ENCODE results near the gene CLIP2.
A peak's percentile ranks its signal among the peaks of the same experiment; 100 is the strongest.
"Not testable (repeated sequence)": the region's sequence is repeated elsewhere in the genome, so short reads cannot be mapped to it uniquely, and the experiment has no call there.

Gene CLIP2

DNA sequence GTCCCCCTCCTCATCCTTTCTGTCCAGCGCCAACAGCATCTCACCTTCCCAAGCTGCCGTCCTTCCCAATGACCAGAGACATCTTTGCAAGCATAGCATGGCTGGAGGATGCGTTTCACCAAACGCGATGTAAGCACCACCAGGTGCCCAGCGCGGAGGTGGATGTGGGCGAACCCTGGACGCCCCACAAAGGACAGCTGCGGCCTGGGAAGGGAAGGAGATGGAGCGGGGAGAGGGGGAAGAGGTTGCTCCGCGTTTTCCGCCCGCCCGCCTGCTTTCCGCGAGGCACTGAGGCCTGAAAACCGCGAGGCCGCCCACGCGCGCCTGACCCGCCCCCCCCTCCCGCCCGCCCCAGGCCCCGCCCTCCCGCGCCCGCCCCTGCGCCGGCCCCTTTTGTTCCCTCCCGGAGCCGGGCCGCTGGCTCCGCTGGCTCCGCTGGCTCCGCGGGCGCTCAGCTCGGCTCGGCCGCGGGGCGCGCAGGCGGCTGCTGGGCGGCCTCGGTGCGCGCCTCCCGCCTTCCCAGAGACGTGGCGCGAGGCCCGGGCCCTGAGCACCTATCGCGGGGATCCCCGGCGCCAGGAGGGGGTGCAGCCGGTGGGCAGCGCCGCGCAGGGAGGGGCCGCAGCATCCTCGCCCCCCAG, at the start of gene CLIP2:
Gene CLIP2 (plus strand): TSS at position 390 of the 641 bp plus-strand sequence. CDS start 28,140 bp downstream, outside the sequence.
- H3K9me3 ChIP-seq (ENCODE audit: control insufficient read depth in 5 of 5, low read length in 5 of 5) = no peaks in the 10 kb centered on the region
- H3K4me1 ChIP-seq (ENCODE audit: control insufficient read depth in 5 of 5, insufficient read depth in 5 of 5, low read length in 5 of 5) = peaks cover 4 to 46% (median 33%) of the 10 kb centered on the region in 5 donors
- H3K4me3 ChIP-seq (ENCODE audit: low read depth in 1 of 5, low read length in 5 of 5) = peak within 1 kb of the TSS; percentile 59 to 76 (median 67)
- no peaks in the 10 kb centered on the region for H3K36me3 ChIP-seq (ENCODE audit: control insufficient read depth in 5 of 5, insufficient read depth in 5 of 5, low read length in 5 of 5)
- no peak within 1 kb of the TSS for H3K27ac ChIP-seq (ENCODE audit: low read depth, low read length)
- peak within 1 kb of the TSS in 4 of 5 donors; percentile 48 to 79 (median 72) for H3K9ac ChIP-seq (ENCODE audit: low read length in 5 of 5)
- peaks cover 0 to 7% (median 0%) of the 10 kb centered on the region in 5 donors for H3K27me3 ChIP-seq (ENCODE audit: control insufficient read depth in 5 of 5, insufficient read depth in 4 of 5, low read length in 5 of 5)

DNA sequence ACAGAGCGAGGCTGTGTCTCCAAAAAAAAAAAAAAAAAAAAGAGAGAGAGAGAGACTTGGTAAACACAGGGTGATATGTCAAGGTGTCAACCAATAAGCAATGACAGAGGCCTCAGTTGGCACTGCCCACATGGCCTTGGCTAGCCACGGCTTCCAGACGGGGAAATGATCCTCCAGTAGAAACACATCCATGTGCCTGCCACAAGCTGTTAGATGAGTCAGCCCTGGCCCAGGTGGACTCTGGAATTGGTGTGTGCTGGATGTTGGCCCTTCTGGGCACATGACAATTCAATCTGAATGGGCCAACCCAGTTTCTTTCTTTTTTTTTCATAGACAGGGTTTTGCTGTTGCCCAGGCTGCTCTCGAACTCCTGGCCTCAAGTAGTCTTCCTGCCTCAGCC, 48.7 kb upstream of the CLIP2 start:
- H3K4me1 ChIP-seq (ENCODE audit: control insufficient read depth in 5 of 5, insufficient read depth in 5 of 5, low read length in 5 of 5) = peaks cover 0 to 22% (median 7%) of the 10 kb centered on the region in 5 donors
- no peak overlapping the region for H3K27ac ChIP-seq (ENCODE audit: low read depth, low read length)
- no peaks in the 10 kb centered on the region for H3K27me3 ChIP-seq (ENCODE audit: control insufficient read depth in 5 of 5, insufficient read depth in 4 of 5, low read length in 5 of 5)
- H3K9ac ChIP-seq (ENCODE audit: low read length in 5 of 5) = no peak overlapping the region
- no peaks in the 10 kb centered on the region for H3K9me3 ChIP-seq (ENCODE audit: control insufficient read depth in 5 of 5, low read length in 5 of 5)
- H3K4me3 ChIP-seq (ENCODE audit: low read depth in 1 of 5, low read length in 5 of 5) = no peak overlapping the region
- peaks cover 0 to 81% (median 56%) of the 10 kb centered on the region in 5 donors for H3K36me3 ChIP-seq (ENCODE audit: control insufficient read depth in 5 of 5, insufficient read depth in 5 of 5, low read length in 5 of 5)

DNA sequence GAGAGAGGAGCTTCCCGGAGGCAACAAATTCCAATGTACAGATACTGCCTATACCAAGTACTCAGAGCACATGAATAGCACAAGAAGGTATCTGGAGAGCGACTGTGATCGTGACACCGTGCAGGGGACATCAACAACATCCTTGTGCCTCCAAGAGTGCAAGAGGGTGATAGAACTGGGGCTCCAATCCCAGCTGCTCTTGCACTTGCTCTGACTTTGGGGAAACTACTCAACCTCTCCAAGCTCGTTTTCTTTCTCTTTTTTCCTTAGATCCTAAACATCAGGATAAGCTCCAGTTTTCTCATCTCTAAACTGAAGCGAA, 47.1 kb upstream of the CLIP2 start:
- Histone ChIP-seq H3K27me3 (ENCODE audit: control insufficient read depth in 5 of 5, insufficient read depth in 4 of 5, low read length in 5 of 5) (no peaks in the 10 kb centered on the region), H3K9me3 (ENCODE audit: control insufficient read depth in 5 of 5, low read length in 5 of 5) (no peaks in the 10 kb centered on the region), H3K36me3 (ENCODE audit: control insufficient read depth in 5 of 5, insufficient read depth in 5 of 5, low read length in 5 of 5) (peaks cover 3 to 72% (median 47%) of the 10 kb centered on the region in 5 donors), H3K4me3 (ENCODE audit: low read depth in 1 of 5, low read length in 5 of 5) (no peak overlapping the region), H3K4me1 (ENCODE audit: control insufficient read depth in 5 of 5, insufficient read depth in 5 of 5, low read length in 5 of 5) (peaks cover 0 to 22% (median 7%) of the 10 kb centered on the region in 5 donors), H3K9ac (ENCODE audit: low read length in 5 of 5) (peak overlapping the region in 1 of 5 donors; percentile 2), H3K27ac (ENCODE audit: low read depth, low read length) (no peak overlapping the region)

DNA sequence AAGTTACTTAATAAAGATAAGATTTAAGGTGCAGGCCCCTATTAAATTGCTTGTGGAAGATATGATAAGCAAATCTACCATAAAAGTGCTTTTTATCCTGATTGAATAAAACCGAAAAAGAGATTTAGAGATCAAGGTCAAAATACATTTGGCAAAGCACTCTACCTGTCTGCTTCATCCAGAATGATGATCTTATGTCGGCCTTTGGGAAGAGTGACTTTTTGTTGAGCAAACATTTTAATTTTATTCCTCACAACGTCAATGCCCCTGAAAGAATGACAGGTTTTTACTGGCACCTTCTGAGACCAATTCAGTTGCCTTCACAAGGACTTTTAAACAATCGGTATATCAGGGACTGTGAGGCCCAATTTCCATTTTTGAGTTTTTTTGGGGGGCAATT, 42.7 kb upstream of the CLIP2 start:
- Histone ChIP-seq H3K4me3 (ENCODE audit: low read depth in 1 of 5, low read length in 5 of 5) (no peak overlapping the region), H3K27ac (ENCODE audit: low read depth, low read length) (no peak overlapping the region), H3K9ac (ENCODE audit: low read length in 5 of 5) (no peak overlapping the region), H3K36me3 (ENCODE audit: control insufficient read depth in 5 of 5, insufficient read depth in 5 of 5, low read length in 5 of 5) (peaks cover 3 to 68% (median 42%) of the 10 kb centered on the region in 5 donors), H3K9me3 (ENCODE audit: control insufficient read depth in 5 of 5, low read length in 5 of 5) (no peaks in the 10 kb centered on the region), H3K27me3 (ENCODE audit: control insufficient read depth in 5 of 5, insufficient read depth in 4 of 5, low read length in 5 of 5) (no peaks in the 10 kb centered on the region), H3K4me1 (ENCODE audit: control insufficient read depth in 5 of 5, insufficient read depth in 5 of 5, low read length in 5 of 5) (peaks cover 0 to 8% (median under 1%) of the 10 kb centered on the region in 5 donors)

DNA sequence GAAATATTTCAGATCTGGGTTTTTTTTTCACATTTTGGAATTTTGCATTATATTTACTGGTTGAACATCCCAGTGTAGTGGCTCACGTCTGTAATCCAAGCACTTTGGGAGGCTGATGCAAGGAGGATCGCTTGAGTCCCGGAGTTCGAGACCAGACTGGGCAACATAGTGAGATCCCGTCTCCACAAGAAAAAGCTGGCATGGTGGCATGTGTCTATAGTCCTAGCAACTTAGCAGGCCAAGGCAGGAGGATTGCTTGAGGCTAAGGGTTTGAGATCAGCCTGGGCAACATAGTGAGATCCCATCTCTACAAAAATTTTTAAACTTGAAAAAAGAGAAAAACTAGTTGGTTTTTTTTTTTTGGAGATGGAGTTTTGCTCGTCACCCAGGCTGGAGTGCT, 41.1 kb upstream of the CLIP2 start:
- peaks cover 3 to 54% (median 33%) of the 10 kb centered on the region in 5 donors for H3K36me3 ChIP-seq (ENCODE audit: control insufficient read depth in 5 of 5, insufficient read depth in 5 of 5, low read length in 5 of 5)

DNA sequence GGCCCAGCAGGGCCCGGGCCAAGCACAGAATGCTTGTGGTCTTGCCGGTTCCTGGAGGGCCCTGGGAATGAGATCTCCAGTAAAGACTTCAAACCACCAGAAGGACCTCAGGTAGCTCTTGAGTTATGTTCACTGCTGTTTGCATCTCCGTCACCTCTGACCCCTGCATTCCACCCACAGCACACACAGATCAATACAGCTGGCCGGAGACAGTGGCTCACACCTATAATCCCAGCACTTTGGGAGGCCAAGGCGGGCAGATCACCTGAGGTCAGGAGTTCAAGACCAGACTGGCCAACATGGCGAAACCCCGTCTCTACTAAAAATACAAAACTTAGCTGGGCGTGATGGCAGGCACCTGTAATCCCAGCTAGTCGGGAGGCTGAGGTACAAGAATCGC, 40.1 kb upstream of the CLIP2 start:
- H3K27me3 ChIP-seq (ENCODE audit: control insufficient read depth in 5 of 5, insufficient read depth in 4 of 5, low read length in 5 of 5); H3K9ac ChIP-seq (ENCODE audit: low read length in 5 of 5); H3K27ac ChIP-seq (ENCODE audit: low read depth, low read length); H3K9me3 ChIP-seq (ENCODE audit: control insufficient read depth in 5 of 5, low read length in 5 of 5); H3K4me3 ChIP-seq (ENCODE audit: low read depth in 1 of 5, low read length in 5 of 5): not testable (repeated sequence)
- H3K36me3 ChIP-seq (ENCODE audit: control insufficient read depth in 5 of 5, insufficient read depth in 5 of 5, low read length in 5 of 5) = peaks cover 3 to 51% (median 31%) of the 10 kb centered on the region in 5 donors
- H3K4me1 ChIP-seq (ENCODE audit: control insufficient read depth in 5 of 5, insufficient read depth in 5 of 5, low read length in 5 of 5) = peaks cover 0 to 11% (median 8%) of the 10 kb centered on the region in 5 donors

More for the DNA sequence above, 41.1 kb upstream of the CLIP2 start:
- H3K4me1 ChIP-seq (ENCODE audit: control insufficient read depth in 5 of 5, insufficient read depth in 5 of 5, low read length in 5 of 5) = peaks cover 0 to 3% (median under 1%) of the 10 kb centered on the region in 5 donors
- no peak overlapping the region for H3K9ac ChIP-seq (ENCODE audit: low read length in 5 of 5)
- H3K27ac ChIP-seq (ENCODE audit: low read depth, low read length) = no peak overlapping the region
- no peaks in the 10 kb centered on the region for H3K9me3 ChIP-seq (ENCODE audit: control insufficient read depth in 5 of 5, low read length in 5 of 5)
- no peak overlapping the region for H3K4me3 ChIP-seq (ENCODE audit: low read depth in 1 of 5, low read length in 5 of 5)
- no peaks in the 10 kb centered on the region for H3K27me3 ChIP-seq (ENCODE audit: control insufficient read depth in 5 of 5, insufficient read depth in 4 of 5, low read length in 5 of 5)

DNA sequence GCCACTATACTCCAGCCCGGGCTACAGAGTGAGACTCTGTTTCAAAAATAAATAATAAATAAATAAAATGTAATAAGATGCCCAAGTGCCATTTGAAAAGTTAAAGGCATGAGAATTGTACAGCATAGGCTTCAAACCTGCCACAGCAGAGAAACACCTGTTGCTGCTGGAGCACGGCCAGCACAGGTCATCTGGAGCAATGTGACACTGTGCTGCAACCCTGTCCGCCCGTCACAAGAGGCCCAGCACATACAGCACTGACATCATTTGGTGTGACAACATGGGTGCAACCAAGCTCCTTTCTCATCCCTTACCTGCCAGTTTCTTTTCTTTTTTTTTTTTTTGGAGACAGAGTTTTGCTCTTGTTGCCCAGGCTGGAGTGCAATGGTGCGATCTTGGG, 36.3 kb upstream of the CLIP2 start:
- Histone ChIP-seq H3K27me3 (ENCODE audit: control insufficient read depth in 5 of 5, insufficient read depth in 4 of 5, low read length in 5 of 5) (no peaks in the 10 kb centered on the region), H3K4me1 (ENCODE audit: control insufficient read depth in 5 of 5, insufficient read depth in 5 of 5, low read length in 5 of 5) (peaks cover 0 to 38% (median 27%) of the 10 kb centered on the region in 5 donors), H3K36me3 (ENCODE audit: control insufficient read depth in 5 of 5, insufficient read depth in 5 of 5, low read length in 5 of 5) (peaks cover 0 to 32% (median 24%) of the 10 kb centered on the region in 5 donors), H3K4me3 (ENCODE audit: low read depth in 1 of 5, low read length in 5 of 5) (no peak overlapping the region), H3K9ac (ENCODE audit: low read length in 5 of 5) (peak overlapping the region in 1 of 5 donors; percentile 26), H3K9me3 (ENCODE audit: control insufficient read depth in 5 of 5, low read length in 5 of 5) (no peaks in the 10 kb centered on the region), H3K27ac (ENCODE audit: low read depth, low read length) (no peak overlapping the region)

DNA sequence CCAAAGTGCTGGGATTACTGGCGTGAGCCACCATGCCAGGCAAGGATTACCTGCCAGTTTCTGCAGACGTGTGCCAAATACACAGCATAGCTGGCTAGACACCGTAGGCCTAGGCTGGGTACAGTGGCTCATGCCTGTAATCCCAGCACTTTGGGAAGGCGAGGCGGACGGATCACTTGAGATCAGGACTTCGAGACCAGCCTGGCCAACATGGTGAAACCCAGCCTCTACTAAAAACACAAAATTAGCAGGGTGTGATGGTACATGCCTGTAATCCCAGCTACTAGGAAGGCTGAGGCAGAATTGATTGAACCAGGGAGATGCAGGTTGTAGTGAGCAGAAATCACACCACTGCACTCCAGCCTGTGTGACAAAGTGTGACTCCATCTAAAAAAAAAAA, 35.9 kb upstream of the CLIP2 start:
- H3K27ac ChIP-seq (ENCODE audit: low read depth, low read length) = no peak overlapping the region
- H3K9ac ChIP-seq (ENCODE audit: low read length in 5 of 5) = peak overlapping the region in 4 of 5 donors; percentile 70 to 97 (median 94)
- no peaks in the 10 kb centered on the region for H3K27me3 ChIP-seq (ENCODE audit: control insufficient read depth in 5 of 5, insufficient read depth in 4 of 5, low read length in 5 of 5)
- H3K36me3 ChIP-seq (ENCODE audit: control insufficient read depth in 5 of 5, insufficient read depth in 5 of 5, low read length in 5 of 5) = peaks cover 0 to 27% (median 20%) of the 10 kb centered on the region in 5 donors
- no peaks in the 10 kb centered on the region for H3K9me3 ChIP-seq (ENCODE audit: control insufficient read depth in 5 of 5, low read length in 5 of 5)
- H3K4me3 ChIP-seq (ENCODE audit: low read depth in 1 of 5, low read length in 5 of 5) = peak overlapping the region in 4 of 5 donors; percentile 51 to 88 (median 85)
- H3K4me1 ChIP-seq (ENCODE audit: control insufficient read depth in 5 of 5, insufficient read depth in 5 of 5, low read length in 5 of 5) = peaks cover 0 to 38% (median 27%) of the 10 kb centered on the region in 5 donors

DNA sequence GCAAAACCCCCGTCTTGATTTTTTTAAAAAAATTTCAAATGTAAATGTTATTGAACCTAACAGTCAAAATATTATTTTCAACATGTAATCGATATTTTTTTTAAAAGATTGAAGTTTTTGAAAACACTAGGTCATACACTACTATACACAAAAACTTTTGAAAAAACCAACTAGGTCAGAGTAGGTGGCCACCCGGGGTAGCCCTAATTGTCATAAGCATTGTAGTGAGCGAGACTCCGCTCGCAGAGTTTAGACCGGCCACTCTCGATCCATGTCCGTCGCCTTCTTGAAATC, 35.4 kb upstream of the CLIP2 start:
- H3K4me3 ChIP-seq (ENCODE audit: low read depth in 1 of 5, low read length in 5 of 5) = peak overlapping the region; percentile 71 to 92 (median 86)
- peak overlapping the region; percentile 16 to 97 (median 93) for H3K9ac ChIP-seq (ENCODE audit: low read length in 5 of 5)
- H3K9me3 ChIP-seq (ENCODE audit: control insufficient read depth in 5 of 5, low read length in 5 of 5) = no peaks in the 10 kb centered on the region
- peaks cover 0 to 38% (median 27%) of the 10 kb centered on the region in 5 donors for H3K4me1 ChIP-seq (ENCODE audit: control insufficient read depth in 5 of 5, insufficient read depth in 5 of 5, low read length in 5 of 5)
- no peaks in the 10 kb centered on the region for H3K27me3 ChIP-seq (ENCODE audit: control insufficient read depth in 5 of 5, insufficient read depth in 4 of 5, low read length in 5 of 5)
- H3K27ac ChIP-seq (ENCODE audit: low read depth, low read length) = peak overlapping the region; percentile 94
- peaks cover 0 to 23% (median 18%) of the 10 kb centered on the region in 5 donors for H3K36me3 ChIP-seq (ENCODE audit: control insufficient read depth in 5 of 5, insufficient read depth in 5 of 5, low read length in 5 of 5)

DNA sequence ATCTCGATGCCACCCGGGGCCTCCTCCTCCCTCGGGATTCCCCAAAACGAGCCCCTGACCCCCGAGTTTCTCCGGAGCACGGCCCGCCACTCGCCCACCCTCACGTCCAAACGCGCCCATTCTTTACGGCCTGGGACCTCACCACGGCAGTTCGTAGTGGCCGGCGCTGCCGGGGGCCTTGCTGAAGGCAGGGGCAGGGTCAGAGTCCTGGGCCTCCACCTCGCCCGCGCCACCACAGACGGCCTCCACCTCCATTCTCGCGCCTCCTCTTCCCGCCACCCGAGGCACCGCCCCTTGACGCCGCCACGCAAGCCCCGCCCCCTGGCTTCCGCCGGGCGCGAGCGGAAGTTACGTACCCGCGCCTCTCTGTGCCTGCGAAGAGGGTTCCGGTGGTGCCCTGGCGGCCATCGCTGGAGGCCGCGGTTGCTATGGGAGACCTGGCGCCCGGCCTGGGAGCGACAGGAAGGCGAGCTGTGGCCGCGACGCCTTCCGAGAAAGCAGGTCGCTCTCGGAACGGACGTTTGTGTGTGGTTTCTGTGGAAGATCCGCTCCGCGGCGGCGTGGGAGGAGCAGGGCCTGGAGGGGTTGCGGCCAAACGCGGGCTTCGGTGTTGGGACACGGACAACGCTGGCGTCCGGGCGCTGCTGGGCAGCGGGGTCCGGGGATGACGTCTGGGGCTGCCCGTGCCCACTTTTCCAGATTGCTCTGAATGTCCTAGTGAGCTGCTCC, 34.9 kb upstream of the CLIP2 start, which contains the start of gene RFC2:
Gene RFC2 (minus strand): TSS at position 271 of the 729 bp plus-strand sequence. CDS start 16 bp downstream, at position 255.
- no peaks in the 10 kb centered on the region for H3K9me3 ChIP-seq (ENCODE audit: control insufficient read depth in 5 of 5, low read length in 5 of 5)
- H3K36me3 ChIP-seq (ENCODE audit: control insufficient read depth in 5 of 5, insufficient read depth in 5 of 5, low read length in 5 of 5) = peaks cover 0 to 18% (median 14%) of the 10 kb centered on the region in 5 donors
- H3K4me3 ChIP-seq (ENCODE audit: low read depth in 1 of 5, low read length in 5 of 5) = peak within 1 kb of the TSS; percentile 83 to 92 (median 86)
- H3K27ac ChIP-seq (ENCODE audit: low read depth, low read length) = peak within 1 kb of the TSS; percentile 94
- peak within 1 kb of the TSS; percentile 70 to 97 (median 93) for H3K9ac ChIP-seq (ENCODE audit: low read length in 5 of 5)
- no peaks in the 10 kb centered on the region for H3K27me3 ChIP-seq (ENCODE audit: control insufficient read depth in 5 of 5, insufficient read depth in 4 of 5, low read length in 5 of 5)
- peaks cover 0 to 38% (median 27%) of the 10 kb centered on the region in 5 donors for H3K4me1 ChIP-seq (ENCODE audit: control insufficient read depth in 5 of 5, insufficient read depth in 5 of 5, low read length in 5 of 5)
